CD4-positive, alpha-beta T cell treated with Interleukin-10 for 1 hour (primary cell): Measurements from ENCODE around the gene NEK9.
"Not testable (repeated sequence)": the region's sequence is repeated elsewhere in the genome, so short reads cannot be mapped to it uniquely, and the experiment has no call there.

Experiments used
- DNase-seq: peaks from one replicate; pipeline ENCODE4 v3.0.0-alpha.2; 2020

The NEK9 gene

DNA sequence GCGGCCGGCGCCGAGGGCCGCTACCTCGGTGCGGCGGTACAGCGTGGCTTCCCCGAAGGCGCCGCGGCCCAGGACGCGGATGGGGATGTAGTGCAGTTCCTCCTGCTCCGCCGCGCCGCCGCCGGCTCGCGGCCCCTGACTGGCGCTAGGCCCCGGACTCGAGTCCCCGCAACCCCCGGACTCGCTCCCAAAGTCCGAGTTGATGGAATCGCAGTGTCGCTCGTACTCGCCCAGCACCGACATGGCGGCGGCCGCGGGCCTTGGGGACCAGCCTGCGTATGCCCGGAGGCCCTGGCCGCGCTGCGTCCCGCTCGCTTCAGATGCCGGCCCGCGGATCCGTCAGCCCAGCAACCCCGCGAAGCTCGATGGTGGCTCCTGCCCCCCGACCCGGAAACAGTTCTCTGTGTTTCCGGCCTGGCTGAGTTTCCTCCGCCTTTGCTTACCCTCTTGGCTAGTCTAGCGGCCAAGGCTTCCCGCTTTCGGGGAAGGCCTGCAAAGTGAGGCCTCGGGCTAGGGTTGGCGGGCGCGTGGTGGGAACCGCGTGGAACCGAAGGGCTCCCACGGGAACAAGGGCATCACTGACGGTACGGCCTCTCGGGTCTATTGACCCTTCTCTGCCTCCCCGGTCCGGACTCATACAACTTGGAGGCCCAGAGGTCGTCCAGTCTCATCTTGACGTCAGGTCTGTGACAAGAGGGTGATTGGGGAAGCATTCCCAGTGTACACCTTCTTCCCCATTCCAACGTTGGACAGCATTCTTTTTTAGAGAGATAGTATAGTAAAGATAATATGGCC, at the start of gene NEK9:
Gene NEK9 (minus strand): TSS at position 370 of the 795 bp plus-strand sequence. CDS start 127 bp downstream, at position 243.
- peak; percentile 90 for DNase-seq

GRCh38 chr14:75176142-75176820, 49.4 kb upstream of the NEK9 start, which contains the start of gene TMED10:
Gene TMED10, minus strand, starts transcription at chr14:75176612. Its CDS starts 33 bp downstream, at chr14:75176579.
- DNase-seq, result peak; percentile 92

- DNase-seq, result no peak
Observed at GRCh38 chr14:75175677-75176141, 48.9 kb upstream of the NEK9 start.

GRCh38 chr14:75174066-75174465, 47.2 kb upstream of the NEK9 start:
- DNase-seq, result no peak

- no peak for DNase-seq
Observed at GRCh38 chr14:75170772-75171171, 43.9 kb upstream of the NEK9 start.

GRCh38 chr14:75168586-75169335, 41.9 kb upstream of the NEK9 start:
- DNase-seq, result no peak

GRCh38 chr14:75167325-75167724, 40.5 kb upstream of the NEK9 start:
- DNase-seq, result no peak

DNA sequence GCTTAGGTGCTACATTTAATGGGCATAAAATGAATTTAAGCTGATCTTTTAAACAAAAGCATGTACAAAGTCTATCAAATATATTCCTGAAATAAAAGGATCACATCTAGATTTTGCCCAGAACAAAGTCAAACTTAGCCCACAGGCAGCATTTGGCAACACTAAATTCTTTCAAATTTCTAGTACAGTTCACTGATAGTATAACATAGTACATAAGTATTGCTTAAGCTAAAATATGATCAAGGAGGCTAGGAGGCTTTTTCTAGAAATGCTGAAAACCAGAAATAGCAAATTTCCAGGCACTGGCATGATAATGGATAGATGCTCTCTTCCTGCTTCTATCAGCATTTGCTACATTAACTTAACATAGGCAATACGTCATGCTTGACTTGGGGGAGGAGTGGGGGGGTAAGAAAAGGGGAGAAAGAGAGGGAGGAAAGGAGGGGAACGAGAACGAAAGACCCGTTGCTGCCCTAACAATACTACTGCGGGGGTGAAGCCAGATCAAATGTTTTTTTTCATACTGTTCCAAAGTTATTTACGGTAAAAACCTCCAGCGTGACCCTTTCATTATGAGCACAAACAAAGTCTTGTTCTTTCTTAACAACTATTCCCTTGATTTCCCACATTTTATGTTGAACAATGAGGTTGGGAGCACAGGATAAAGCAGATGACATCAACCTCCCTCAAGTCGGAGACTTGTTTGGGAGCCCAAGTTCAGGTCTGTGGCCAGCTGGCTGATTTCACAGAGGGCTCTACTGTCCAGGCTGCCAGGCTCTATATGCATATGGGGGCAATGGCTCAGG, 38.9 kb upstream of the NEK9 start:
- no peak for DNase-seq

- no peak for DNase-seq
Observed at GRCh38 chr14:75164809-75165208, 38.0 kb upstream of the NEK9 start.

DNA sequence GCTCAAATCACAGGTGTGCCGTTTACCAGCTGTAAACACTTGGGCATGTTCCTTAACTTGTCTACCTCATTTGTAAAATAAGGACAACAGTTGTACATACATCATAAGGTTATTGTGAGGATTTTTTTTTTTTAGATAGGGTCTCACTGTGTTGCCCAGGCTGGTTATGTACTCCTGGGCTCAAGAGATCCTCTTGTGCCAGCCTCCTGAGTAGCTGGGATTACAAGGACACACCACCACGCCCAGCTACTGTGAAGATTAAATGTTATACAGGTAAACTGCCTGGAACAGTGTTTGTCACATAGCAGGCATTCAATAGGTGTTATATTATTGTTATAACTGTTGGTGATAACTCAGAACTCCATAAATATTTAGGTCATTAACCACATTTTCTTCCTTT, 36.8 kb upstream of the NEK9 start:
- DNase-seq, result no peak

GRCh38 chr14:75162631-75163030, 35.8 kb upstream of the NEK9 start:
- DNase-seq, result no peak

DNA sequence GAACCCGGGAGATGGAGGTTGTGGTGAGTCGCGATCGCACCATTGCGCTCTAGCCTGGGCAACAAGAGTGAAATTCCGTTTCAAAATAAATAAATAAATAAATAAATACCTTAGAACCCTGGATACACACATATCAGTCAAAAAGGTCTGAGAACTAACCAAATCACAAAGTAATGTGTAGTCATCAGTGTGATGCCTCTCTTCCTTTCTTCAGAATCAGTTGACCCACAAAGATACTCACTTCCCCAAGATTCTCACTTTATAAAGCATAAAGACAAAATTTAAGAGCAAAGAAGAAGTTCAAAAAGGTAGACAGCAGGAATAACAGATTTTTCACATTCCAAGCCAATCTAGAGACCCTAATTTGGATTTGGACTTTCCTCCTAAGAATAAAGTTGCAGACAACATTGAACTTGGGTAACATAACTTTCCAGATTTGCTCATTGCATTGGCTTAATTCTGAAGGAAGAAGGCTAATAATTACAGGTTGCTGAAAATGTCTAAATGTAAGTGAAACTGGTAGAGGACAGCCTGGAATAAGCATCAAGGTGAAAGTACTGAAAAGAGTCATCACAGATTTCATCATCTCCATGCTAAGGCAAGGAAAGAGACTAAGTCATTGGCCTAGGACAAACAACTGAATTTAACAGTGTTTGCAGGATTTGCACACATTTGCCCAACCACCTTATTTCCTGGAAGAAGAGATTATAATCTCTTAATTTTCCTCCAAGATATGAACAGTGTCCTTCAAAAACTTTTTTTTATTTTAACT, 32.2 kb upstream of the NEK9 start:
- no peak for DNase-seq

GRCh38 chr14:75156901-75157300, 30.1 kb upstream of the NEK9 start:
- peak; percentile 54 for DNase-seq

DNA sequence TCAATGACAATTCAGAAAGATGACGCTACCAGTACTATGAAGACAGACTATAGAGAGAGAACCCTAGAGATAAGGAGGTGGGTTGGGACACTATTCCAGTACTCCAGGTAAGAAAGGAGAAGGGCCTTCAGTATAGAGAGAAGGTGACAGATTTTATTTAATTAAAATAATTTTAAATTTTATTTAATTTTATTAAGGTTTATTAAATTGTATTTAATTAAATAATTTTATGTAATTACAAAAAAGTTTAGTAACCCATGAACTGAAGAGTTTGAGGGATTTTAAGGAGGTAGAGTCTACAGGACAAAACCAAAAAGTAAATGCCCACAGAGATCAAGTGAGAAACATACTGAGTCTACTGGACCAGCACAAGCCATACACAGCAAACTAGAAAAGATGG, 29.3 kb upstream of the NEK9 start:
- no peak for DNase-seq

GRCh38 chr14:75155169-75155568, 28.3 kb upstream of the NEK9 start:
- DNase-seq, result no peak

DNA sequence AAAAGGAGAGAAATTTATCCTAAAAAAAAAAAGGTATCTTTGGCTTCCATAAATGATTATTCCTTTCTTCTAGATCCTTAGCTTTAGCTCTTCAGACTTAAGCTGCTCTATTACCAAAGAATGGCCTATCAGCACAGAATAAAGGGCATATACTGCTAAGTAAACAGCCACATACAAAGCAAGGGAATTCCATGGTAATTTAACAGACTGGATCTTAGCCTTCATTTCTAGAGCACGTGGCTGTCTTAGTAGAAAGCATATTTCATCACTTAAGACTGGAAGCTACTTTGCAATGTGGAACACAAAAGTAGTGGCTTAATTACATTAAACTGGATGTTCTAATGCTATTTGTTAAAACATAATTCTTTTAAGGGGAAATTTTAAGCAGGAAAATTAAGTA, 26.4 kb upstream of the NEK9 start:
- DNase-seq, result no peak

GRCh38 chr14:75151851-75152250, 25.0 kb upstream of the NEK9 start:
- no peak for DNase-seq

- not testable (repeated sequence) for DNase-seq
Observed at GRCh38 chr14:75150637-75151036, 23.8 kb upstream of the NEK9 start.

- no peak for DNase-seq
Observed at GRCh38 chr14:75150150-75150549, 23.3 kb upstream of the NEK9 start.

- DNase-seq, result peak; percentile 34
Observed at GRCh38 chr14:75147423-75148071, 20.7 kb upstream of the NEK9 start.

- peak; percentile 33 for DNase-seq
Observed at GRCh38 chr14:75144944-75145343, 18.1 kb upstream of the NEK9 start.
